GM12865 (cell line): ENCODE results near the gene GRK5.
A peak's percentile ranks its signal among the peaks of the same experiment; 100 is the strongest.

ENCODE experiments used
- DNase-seq: peaks from one replicate; pipeline ENCODE4 v3.0.0; 2010; ENCODE audit warnings: low read depth
- H3K4me3 ChIP-seq: 2 replicates; pipeline ENCODE4 v1.5.1; 2011; ENCODE audit warnings: mild to moderate bottlenecking, low read depth, low read length, control low read depth
- TF ChIP-seq, protein P1 (sequence below): IDR thresholded peaks from 2 replicates; pipeline ENCODE4 v1.5.1; 2011; ENCODE audit warnings: low read length, control low read depth, low read depth, inconsistent platforms; ENCODE audit not compliant: insufficient read depth; ENCODE audit errors: missing control alignments

GRK5 gene

DNA sequence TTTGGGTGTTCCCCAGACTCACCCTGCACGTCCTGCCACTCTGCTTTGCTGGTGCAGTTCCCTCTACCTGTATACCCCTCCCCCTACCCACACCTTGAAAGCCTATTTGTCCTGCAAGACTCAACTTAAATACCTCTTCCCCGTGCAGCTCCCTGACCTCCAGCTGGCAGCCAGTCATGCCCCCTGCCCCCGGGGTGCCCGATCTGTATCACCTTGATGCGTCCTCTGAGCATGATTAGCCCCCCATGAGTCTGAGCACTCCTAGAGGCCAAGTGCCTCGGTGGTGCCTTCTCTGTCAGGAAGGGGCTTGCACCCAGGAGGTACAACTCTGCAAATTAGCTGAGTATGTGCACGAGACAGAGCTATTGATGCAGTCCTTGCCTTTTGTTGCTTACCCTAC lies 240.1 kb downstream of the GRK5 start:
- no peak overlapping the region for H3K4me3 ChIP-seq
- TF ChIP-seq, protein P1, sequence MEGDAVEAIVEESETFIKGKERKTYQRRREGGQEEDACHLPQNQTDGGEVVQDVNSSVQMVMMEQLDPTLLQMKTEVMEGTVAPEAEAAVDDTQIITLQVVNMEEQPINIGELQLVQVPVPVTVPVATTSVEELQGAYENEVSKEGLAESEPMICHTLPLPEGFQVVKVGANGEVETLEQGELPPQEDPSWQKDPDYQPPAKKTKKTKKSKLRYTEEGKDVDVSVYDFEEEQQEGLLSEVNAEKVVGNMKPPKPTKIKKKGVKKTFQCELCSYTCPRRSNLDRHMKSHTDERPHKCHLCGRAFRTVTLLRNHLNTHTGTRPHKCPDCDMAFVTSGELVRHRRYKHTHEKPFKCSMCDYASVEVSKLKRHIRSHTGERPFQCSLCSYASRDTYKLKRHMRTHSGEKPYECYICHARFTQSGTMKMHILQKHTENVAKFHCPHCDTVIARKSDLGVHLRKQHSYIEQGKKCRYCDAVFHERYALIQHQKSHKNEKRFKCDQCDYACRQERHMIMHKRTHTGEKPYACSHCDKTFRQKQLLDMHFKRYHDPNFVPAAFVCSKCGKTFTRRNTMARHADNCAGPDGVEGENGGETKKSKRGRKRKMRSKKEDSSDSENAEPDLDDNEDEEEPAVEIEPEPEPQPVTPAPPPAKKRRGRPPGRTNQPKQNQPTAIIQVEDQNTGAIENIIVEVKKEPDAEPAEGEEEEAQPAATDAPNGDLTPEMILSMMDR, result no peak
- no peak for DNase-seq

DNA sequence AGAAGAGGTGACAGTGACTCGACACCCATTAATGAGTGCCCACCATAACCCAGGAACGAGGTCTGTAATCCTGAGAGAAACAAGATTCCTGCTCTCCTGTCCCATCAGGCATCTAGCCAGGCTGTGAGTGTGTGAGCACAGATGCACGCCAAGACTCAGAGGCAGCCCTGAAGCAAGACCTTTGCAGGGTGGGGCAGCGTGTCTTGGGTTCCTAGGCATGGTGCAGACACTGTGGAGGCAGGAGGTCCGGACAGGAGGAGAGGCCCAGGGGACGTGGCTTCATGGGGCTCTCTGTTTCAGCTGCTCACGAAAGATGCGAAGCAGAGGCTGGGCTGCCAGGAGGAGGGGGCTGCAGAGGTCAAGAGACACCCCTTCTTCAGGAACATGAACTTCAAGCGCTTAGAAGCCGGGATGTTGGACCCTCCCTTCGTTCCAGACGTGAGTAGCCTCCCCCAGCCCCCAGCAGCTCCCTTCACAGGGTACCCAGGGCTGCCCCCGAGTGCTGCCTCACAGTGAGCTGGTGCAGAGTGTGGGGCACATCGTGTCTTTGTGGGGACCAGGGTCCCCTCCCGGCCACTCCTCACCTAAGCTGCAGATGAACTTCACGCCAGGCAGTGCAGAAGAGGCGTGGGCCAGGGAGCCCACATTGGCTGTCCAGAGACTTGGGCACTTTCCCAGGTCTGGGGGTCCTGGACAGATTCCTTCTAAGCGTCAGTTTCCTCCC lies 240.6 kb downstream of the GRK5 start:
- H3K4me3 ChIP-seq, result no peak overlapping the region
- TF ChIP-seq, protein P1, result no peak
- no peak for DNase-seq

- TF ChIP-seq, protein P1, result no peak
- no peak overlapping the region for H3K4me3 ChIP-seq
- DNase-seq, result no peak
Measured at GRCh38 chr10:119448628-119449584, 241.5 kb downstream of the GRK5 start.

DNA sequence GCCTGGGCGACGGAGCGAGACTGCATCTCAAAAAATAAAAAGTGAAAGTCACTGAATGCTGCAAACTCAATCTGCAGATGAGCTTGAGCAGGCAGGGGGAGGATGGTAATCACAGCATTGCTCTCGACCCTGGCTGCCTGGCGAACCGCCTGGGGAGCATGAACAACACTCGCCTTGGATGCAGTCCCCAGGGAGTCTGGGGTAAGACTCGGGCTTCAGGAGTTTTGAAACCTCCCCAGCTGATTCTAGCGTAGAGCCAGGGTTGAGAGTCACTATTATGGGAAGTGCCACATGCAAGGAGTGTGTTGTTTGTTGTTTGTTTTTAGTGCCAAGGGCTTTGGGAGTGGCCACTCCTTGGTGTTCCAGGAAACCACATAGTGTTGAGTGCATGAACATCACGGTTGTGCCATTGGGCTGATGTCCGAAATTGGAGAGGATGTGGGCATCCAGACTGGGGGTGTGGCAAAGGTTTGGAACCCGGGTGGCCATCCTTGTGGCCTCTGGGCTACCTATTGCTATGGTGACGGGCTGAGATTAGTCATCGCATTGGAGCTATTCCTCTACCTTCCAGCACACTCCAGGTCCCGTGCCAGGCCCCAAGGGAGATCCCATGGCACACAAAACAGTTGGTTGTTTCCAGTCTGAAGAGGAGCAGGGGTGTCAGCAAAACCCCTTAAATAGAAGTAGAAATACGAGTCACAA lies 242.5 kb downstream of the GRK5 start:
- TF ChIP-seq, protein P1, result no peak
- no peak overlapping the region for H3K4me3 ChIP-seq
- DNase-seq, result peak; percentile 39

DNA sequence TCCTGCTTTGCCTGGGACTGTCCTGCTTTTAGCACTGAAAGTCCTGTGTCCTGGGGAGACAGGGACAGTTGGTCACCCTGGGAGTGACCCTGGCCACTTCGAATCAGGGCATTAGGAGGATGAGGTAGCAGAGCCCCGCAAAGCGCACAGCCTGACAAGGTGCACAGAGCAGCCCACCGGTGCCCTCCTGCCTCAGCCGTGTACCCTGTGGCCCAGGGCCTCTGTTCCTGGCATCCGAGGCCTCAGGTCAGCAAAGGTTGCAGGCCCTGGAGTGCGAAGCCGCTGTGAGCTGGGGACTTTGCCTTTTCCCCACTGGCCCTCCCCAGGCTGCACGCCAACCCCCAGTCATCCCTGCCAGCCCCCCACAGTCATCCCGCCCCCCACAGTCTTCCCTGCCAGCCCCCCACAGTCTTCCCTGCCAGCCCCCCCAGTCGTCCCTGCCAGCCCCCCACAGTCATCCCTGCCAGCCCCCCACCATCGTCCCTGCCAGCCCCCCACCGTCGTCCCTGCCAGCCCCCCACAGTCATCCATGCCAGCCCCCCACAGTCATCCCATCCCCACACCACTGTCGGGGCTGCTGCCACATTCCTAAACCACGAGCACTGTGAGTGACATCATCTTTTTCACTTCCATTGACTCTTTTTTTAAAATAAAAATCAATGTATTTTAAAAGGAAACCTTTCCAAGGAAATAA lies 243.4 kb downstream of the GRK5 start:
- no peak for DNase-seq
- H3K4me3 ChIP-seq, result no peak overlapping the region

More for the DNA sequence above, 243.4 kb downstream of the GRK5 start:
- TF ChIP-seq, protein P1, result no peak
